Activated T-cell treated with anti-CD3 and anti-CD28 coated beads, Interleukin-2, amount 50 U/mL, for 48 hours (primary cell): ENCODE data around the gene APOBEC3B.
A peak's percentile ranks its signal among the peaks of the same experiment; 100 is the strongest.
"Not testable (repeated sequence)": the region's sequence is repeated elsewhere in the genome, so short reads cannot be mapped to it uniquely, and the experiment has no call there.

ENCODE experiments used
- DNase-seq, 2 experiments: peaks; one replicate each; pipeline ENCODE4 v3.0.0-alpha.2; 2020

The APOBEC3B gene

GRCh38 chr22:39008271-39008850 is 26.2 kb downstream of the APOBEC3B start:
- not testable (repeated sequence) for DNase-seq

- DNase-seq = no peak
These were observed 28.8 kb downstream of the APOBEC3B start for GRCh38 chr22:39010946-39011345.

GRCh38 chr22:39012533-39013511 is 30.7 kb downstream of the APOBEC3B start:
- DNase-seq = no peak

- DNase-seq = not testable (repeated sequence)
These were observed 31.4 kb downstream of the APOBEC3B start for GRCh38 chr22:39013561-39013941.

- peak; percentile 87 to 89 for DNase-seq
These were observed 32.0 kb downstream of the APOBEC3B start, which contains the start of gene APOBEC3C for GRCh38 chr22:39013942-39014722. Gene APOBEC3C (plus strand): TSS chr22:39014257. CDS start chr22:39014363, 106 bp downstream.

- peak; percentile 38 to 47 for DNase-seq
These were observed 32.6 kb downstream of the APOBEC3B start for GRCh38 chr22:39014723-39015121.

GRCh38 chr22:39016592-39016991 is 34.4 kb downstream of the APOBEC3B start:
- no peak for DNase-seq

- DNase-seq = no peak
These were observed 35.6 kb downstream of the APOBEC3B start for GRCh38 chr22:39017596-39018365.

GRCh38 chr22:39020021-39020651 is 38.0 kb downstream of the APOBEC3B start:
- not testable (repeated sequence) for DNase-seq

GRCh38 chr22:39021552-39022250 is 39.6 kb downstream of the APOBEC3B start:
- peak in 1 of 2 experiments; percentile 42 for DNase-seq

GRCh38 chr22:39024519-39025308 is 42.6 kb downstream of the APOBEC3B start:
- DNase-seq = no peak

- no peak for DNase-seq
These were observed 44.5 kb downstream of the APOBEC3B start for GRCh38 chr22:39026509-39027150.

GRCh38 chr22:39027717-39028116 is 45.6 kb downstream of the APOBEC3B start:
- DNase-seq = no peak

GRCh38 chr22:39028281-39028680 is 46.1 kb downstream of the APOBEC3B start:
- DNase-seq = no peak

- no peak for DNase-seq
These were observed 47.1 kb downstream of the APOBEC3B start for GRCh38 chr22:39029227-39029626.

GRCh38 chr22:39030705-39031104 is 48.6 kb downstream of the APOBEC3B start:
- no peak for DNase-seq

GRCh38 chr22:39031434-39032295 is 49.5 kb downstream of the APOBEC3B start:
- DNase-seq = not testable (repeated sequence)

GRCh38 chr22:39037071-39037470 is 54.9 kb downstream of the APOBEC3B start:
- DNase-seq = not testable (repeated sequence)
